ENCODE results near the gene KDM4C. TPM values are rescaled to one million over a fixed set of nuclear protein-coding genes. Genes with fewer than 3 reads are reported as not detected.

KDM4C gene
- total and polyA plus RNA-seq, 2 of the 8 experiments (the other 6 are each of a cell fraction or from before 2014, with no cell fraction given): 13.0 to 26.1 TPM

- no peak overlapping the region for H3K4me3 ChIP-seq (ENCODE audit: extremely low read depth in 1 of 4, insufficient read depth in 2 of 4, low read depth in 3 of 4, low read length in 4 of 4)
- no peaks in the 10 kb centered on the region for H3K27me3 ChIP-seq (replicated peaks in 1 of 4; ENCODE audit: control insufficient read depth in 3 of 4, extremely low read depth in 1 of 4, insufficient read depth in 3 of 4, low read length in 3 of 4)
- no peak overlapping the region for H3K23ac ChIP-seq (ENCODE audit: insufficient read length)
- no peak overlapping the region for H3K27ac ChIP-seq (ENCODE audit: low read depth, low read length)
- no peak overlapping the region for H3K4ac ChIP-seq (replicated peaks; ENCODE audit: insufficient read length, low read depth, low read length)
- WGBS, 2 experiments (ENCODE audit: extremely low coverage in 1 of 2, insufficient coverage in 1 of 2, insufficient read length in 1 of 2, insufficient replicate concordance in 2 of 2, low coverage in 1 of 2, low lambda C conversion rate in 2 of 2, missing lambda C conversion rate in 1 of 2): 84% methylated on average over 3 of the region's 3 CpGs; no CpG with 5 or more reads in 1 of the 2 experiments
- no peaks in the 10 kb centered on the region for H3K79me2 ChIP-seq (ENCODE audit: control insufficient read depth in 1 of 2, insufficient read depth in 2 of 2, low read length in 2 of 2)
- no peak overlapping the region for H3K9ac ChIP-seq (replicated peaks in 1 of 4; ENCODE audit: extremely low read depth in 1 of 4, low read depth in 3 of 4, low read length in 3 of 4)
- DNase-seq (ENCODE audit: low read depth in 1 of 2, low spot score in 2 of 2) (no peak), FAIRE-seq (no peak)
- H2AK5ac ChIP-seq (ENCODE audit: low read depth, low read length): no peak overlapping the region
- H3K4me1 ChIP-seq (replicated peaks in 1 of 4; ENCODE audit: control insufficient read depth in 3 of 4, insufficient read depth in 4 of 4, low read length in 3 of 4): no peaks in the 10 kb centered on the region
- no peaks in the 10 kb centered on the region for H4K20me1 ChIP-seq (replicated peaks in 1 of 2; ENCODE audit: control insufficient read depth in 1 of 2, insufficient read depth in 2 of 2, low read length in 2 of 2)
- H4K5ac ChIP-seq (ENCODE audit: insufficient read length, low read depth, low read length): no peak overlapping the region
- H2BK120ac ChIP-seq (replicated peaks; ENCODE audit: low read depth, low read length): no peak overlapping the region
- no peak overlapping the region for H3K56ac ChIP-seq (replicated peaks; ENCODE audit: insufficient read length, low read depth, low read length)
- no peak overlapping the region for H2BK15ac ChIP-seq (ENCODE audit: low read length)
- no peak overlapping the region for H3K4me2 ChIP-seq (ENCODE audit: insufficient read depth in 1 of 2, low read depth in 2 of 2, low read length in 2 of 2)
- no peak overlapping the region for H3K18ac ChIP-seq (ENCODE audit: extremely low read depth, low read length)
- CTCF ChIA-PET (ENCODE audit: partially characterized antibody): interaction anchor here (1.2 kb wide), 2 partner anchors 9 to 28 kb away, joined by 3 read pairs; no protein-coding TSS in a partner anchor
- H3K36me3 ChIP-seq (ENCODE audit: control insufficient read depth in 2 of 4, insufficient read depth in 4 of 4, low read length in 3 of 4): no peaks in the 10 kb centered on the region
- H3K14ac ChIP-seq (ENCODE audit: insufficient read length): no peak overlapping the region
- no peaks in the 10 kb centered on the region for H3K9me3 ChIP-seq (ENCODE audit: insufficient read depth in 2 of 2, low read depth in 1 of 2, low read length in 1 of 2)
- POLR2A ChIA-PET (ENCODE audit: partially characterized antibody): no interaction called here
- H2BK20ac ChIP-seq (ENCODE audit: low read length): no peak overlapping the region
- no peak for TF ChIP-seq SIRT6 (IDR thresholded peaks at IDR 0.05; ENCODE audit: low read length)
- TF ChIP-seq, protein P1, sequence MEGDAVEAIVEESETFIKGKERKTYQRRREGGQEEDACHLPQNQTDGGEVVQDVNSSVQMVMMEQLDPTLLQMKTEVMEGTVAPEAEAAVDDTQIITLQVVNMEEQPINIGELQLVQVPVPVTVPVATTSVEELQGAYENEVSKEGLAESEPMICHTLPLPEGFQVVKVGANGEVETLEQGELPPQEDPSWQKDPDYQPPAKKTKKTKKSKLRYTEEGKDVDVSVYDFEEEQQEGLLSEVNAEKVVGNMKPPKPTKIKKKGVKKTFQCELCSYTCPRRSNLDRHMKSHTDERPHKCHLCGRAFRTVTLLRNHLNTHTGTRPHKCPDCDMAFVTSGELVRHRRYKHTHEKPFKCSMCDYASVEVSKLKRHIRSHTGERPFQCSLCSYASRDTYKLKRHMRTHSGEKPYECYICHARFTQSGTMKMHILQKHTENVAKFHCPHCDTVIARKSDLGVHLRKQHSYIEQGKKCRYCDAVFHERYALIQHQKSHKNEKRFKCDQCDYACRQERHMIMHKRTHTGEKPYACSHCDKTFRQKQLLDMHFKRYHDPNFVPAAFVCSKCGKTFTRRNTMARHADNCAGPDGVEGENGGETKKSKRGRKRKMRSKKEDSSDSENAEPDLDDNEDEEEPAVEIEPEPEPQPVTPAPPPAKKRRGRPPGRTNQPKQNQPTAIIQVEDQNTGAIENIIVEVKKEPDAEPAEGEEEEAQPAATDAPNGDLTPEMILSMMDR (IDR thresholded peaks at IDR 0.05; ENCODE audit: control extremely low read depth in 1 of 3, insufficient read depth in 1 of 3, low read depth in 1 of 3, low read length in 3 of 3): no peak
- TF ChIP-seq BRCA1 (IDR thresholded peaks at IDR 0.05; ENCODE audit: low read depth, low read length): no peak
- TF ChIP-seq POLR2AphosphoS5 (IDR thresholded peaks at IDR 0.05; ENCODE audit: low read depth, low read length): no peak
- no peak for TF ChIP-seq CREB1 (IDR thresholded peaks at IDR 0.05)
- TF ChIP-seq SP1 (IDR thresholded peaks at IDR 0.05; ENCODE audit: low read depth, low read length): no peak
- TF ChIP-seq SUZ12 (IDR thresholded peaks at IDR 0.05; ENCODE audit: low read length): no peak
- no peak for TF ChIP-seq RAD21 (IDR thresholded peaks at IDR 0.05 in 1 of 2, conservative IDR thresholded peaks at IDR 0.05 in 1 of 2; ENCODE audit: low read depth in 2 of 2, low read length in 2 of 2)
- TF ChIP-seq KDM4A (IDR thresholded peaks at IDR 0.05; ENCODE audit: low read depth, low read length, severe bottlenecking): no peak
- TF ChIP-seq SAP30 (IDR thresholded peaks at IDR 0.05; ENCODE audit: insufficient read depth, insufficient replicate concordance, low read length): no peak
- H3K79me1 ChIP-seq (ENCODE audit: low read depth, low read length): no peaks in the 10 kb centered on the region
- H2BK12ac ChIP-seq (ENCODE audit: low read depth, low read length): no peak overlapping the region
- no peaks in the 10 kb centered on the region for H3K23me2 ChIP-seq (ENCODE audit: low read depth, low read length)
- H2BK5ac ChIP-seq (ENCODE audit: low read depth, low read length): no peak overlapping the region
- H2AFZ ChIP-seq (ENCODE audit: low read length): no peak overlapping the region
- H4K91ac ChIP-seq (replicated peaks; ENCODE audit: insufficient read length, low read length): no peak overlapping the region
- no peak overlapping the region for H4K8ac ChIP-seq (ENCODE audit: extremely low read depth, insufficient read depth, low read length)
Measured at GRCh38 chr9:7111413-7111812, 353.6 kb downstream of the KDM4C start.

Measured in H1 (cell line).